NCI-H345 (cell line): ENCODE measurements around the gene CTNND2.
A peak's percentile ranks its signal among the peaks of the same experiment; 100 is the strongest.

ENCODE experiments used
- DNase-seq: peaks from one replicate; lab custom pipeline; 2025; lab: John Stamatoyannopoulos, UW

CTNND2 gene, protein sequence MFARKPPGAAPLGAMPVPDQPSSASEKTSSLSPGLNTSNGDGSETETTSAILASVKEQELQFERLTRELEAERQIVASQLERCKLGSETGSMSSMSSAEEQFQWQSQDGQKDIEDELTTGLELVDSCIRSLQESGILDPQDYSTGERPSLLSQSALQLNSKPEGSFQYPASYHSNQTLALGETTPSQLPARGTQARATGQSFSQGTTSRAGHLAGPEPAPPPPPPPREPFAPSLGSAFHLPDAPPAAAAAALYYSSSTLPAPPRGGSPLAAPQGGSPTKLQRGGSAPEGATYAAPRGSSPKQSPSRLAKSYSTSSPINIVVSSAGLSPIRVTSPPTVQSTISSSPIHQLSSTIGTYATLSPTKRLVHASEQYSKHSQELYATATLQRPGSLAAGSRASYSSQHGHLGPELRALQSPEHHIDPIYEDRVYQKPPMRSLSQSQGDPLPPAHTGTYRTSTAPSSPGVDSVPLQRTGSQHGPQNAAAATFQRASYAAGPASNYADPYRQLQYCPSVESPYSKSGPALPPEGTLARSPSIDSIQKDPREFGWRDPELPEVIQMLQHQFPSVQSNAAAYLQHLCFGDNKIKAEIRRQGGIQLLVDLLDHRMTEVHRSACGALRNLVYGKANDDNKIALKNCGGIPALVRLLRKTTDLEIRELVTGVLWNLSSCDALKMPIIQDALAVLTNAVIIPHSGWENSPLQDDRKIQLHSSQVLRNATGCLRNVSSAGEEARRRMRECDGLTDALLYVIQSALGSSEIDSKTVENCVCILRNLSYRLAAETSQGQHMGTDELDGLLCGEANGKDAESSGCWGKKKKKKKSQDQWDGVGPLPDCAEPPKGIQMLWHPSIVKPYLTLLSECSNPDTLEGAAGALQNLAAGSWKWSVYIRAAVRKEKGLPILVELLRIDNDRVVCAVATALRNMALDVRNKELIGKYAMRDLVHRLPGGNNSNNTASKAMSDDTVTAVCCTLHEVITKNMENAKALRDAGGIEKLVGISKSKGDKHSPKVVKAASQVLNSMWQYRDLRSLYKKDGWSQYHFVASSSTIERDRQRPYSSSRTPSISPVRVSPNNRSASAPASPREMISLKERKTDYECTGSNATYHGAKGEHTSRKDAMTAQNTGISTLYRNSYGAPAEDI (N-terminal part only)

DNA sequence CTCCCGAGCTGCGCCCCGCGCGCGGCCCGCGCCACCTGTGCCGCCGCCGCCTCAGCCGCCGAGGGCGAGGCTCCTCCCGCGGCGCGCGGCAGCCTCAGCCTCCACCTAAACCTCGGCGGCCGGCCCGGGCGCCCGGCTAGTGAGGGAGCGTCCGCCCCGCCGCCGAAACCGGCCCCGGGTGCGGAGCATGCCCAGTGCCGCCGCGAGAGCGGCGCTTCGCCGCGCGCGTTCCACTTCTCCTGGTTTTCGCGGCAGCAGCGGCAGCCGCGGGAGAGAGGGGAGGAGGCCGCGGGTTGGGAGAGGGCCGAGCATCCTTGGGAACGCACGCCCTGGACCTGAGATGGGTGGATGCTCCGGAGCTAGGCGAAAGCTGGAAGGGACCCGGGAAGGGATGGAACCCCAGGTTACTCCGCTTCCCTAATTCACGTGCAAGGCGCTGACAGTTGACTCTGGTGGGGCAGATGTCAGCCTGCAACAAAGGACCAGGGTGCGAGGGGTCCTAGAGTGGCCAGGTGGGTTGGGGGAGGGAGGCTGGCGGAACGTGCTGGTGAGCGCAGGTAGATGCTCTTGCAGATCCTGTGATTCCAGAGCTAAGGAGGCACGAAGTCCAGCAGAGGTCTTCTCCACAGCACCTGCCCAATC is at the start of gene CTNND2:
TSS of gene CTNND2 (minus strand) at position 182 of the 642 bp plus-strand sequence. CDS start 593 bp downstream, outside the sequence.
- DNase-seq = peak; percentile 20

DNA sequence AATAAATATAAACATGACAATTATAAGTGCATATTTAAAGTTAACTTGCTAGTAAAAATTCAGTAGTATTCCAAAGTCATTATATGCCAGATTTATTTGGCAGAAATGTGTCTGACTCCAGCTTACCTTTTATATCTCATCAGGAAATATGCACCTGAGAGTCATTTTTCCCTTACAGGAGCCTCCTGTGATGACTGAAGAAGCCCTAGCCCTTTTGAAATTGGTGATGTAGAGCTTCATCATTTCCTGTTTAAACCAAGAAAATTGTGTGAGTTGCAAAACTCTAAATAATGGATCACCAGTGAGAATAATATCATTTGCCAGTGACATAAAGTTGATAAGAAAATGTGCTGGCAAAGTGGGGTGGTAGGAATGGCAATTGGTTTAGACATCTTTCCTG is 42.1 kb upstream of the CTNND2 start:
- no peak for DNase-seq

DNA sequence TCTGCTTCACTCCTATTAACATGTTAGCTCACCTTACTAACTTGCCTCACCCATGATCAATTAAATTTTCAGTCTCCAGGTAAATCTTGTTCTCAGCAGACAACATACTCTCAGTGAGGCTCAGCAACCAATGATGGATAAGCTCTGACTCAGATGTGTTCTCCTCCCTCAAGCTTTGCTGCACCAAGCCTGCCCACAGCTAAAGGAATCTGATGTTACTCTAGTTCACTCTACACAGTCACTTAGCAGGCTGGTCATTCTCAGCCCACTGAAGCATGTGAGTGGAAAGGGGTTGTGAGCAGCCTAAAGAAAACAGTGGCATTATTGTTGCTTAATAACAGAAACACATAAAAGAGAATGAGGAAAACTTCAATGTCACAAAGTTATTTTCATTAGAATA is 37.3 kb upstream of the CTNND2 start:
- DNase-seq = no peak

DNA sequence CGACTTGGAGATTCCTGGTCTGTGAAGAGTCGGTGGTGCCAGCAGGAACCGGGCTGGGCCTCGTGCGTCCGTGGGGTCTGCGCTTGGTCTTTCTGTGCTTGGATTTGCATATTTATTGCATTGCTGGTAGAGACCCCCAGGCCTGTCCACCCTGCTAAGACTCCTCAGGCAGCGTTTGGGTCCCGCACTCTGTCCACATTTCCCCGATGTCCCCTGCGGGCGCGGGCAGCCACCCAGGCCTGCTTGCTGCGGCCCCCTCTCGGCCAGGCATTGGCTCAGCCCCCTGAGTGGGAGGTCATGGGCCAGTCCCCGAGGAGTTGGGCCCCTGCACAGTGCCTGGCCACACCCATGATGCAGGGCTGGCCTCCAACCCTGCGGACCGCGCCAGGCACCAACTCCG is 27.4 kb upstream of the CTNND2 start:
- DNase-seq = no peak

DNA sequence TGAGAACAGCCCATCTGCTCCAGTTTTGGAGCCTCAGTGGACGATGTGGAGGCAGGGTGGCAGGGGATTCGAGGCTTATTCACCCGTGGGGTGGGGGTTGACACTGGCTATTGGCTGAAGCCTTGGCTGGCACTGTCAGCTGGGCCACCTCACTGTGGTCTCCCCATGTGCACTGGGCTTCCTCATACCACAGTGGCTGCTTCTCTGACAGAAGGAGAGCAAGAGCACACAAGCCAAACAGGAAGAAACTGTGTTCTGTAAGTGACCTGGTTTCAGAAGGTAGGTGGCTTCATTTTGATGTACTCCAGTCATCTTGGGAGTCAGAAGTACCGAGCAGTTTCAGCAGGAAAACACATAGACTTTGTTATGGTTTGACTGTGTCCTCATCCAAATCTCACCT is 24.7 kb upstream of the CTNND2 start:
- no peak for DNase-seq

DNA sequence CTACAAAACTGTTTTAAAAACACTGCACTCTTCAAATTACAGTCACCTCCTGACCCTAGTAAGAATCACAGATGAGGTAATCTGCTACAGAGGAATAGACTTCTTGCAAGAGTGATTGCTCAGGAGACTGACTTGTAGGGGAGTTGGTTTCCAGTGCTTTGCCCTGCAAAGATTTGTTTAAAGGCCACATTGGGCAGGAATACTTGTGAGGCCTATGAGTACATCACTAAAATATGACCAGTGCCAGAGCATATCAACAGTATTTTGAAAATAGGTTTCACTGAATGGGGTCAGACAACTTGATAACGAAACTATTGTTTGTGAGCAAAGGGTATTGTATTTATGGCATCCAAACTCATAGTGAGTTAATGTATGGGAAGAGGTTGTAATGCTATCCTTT is 21.5 kb upstream of the CTNND2 start:
- no peak for DNase-seq

DNA sequence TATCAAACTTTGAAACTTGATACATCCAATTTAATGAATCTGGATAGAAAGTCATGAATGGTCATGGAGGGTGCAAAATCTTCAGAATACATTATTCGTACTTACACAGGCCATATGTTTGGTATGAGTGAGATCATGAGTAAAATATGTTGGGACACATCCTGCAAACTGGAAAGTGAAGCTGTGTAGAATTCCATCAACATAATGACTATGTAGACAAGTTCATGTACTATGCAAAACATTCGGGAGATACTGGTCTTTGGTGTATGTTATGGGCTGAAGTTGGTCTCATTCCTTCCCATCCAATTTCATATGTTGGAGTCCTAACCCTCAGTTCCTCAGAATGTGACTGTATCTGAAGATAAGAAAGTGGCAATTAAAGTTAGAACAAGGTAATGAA is 18.1 kb upstream of the CTNND2 start:
- no peak for DNase-seq

DNA sequence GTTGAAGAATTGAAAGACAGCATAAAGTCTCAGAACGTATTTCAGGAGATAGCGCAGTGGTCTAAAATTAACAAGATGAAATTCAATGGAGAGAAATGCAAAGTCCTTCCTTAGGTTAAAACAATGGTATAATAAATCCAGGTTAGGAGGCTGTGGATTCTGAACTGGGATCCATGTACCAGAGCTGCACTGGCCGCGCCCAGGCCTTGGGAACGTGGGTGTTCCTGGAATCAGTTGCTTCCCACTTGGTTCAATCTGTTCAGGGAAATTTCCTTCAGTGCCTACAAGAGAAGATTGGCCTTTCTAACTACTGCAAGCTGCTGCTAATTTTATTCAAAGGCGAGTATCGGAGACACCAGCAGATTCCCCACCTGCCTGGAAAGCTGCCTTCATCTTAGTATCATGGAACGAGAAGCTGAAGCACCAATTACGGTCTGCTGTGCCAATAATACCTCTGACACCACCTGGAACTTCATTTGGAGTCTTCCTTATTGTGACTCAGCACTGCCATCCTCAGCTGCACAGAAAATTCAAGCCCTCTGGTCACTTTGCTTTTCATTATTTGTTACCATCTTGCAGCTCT is 14.3 kb upstream of the CTNND2 start:
- DNase-seq = no peak

DNA sequence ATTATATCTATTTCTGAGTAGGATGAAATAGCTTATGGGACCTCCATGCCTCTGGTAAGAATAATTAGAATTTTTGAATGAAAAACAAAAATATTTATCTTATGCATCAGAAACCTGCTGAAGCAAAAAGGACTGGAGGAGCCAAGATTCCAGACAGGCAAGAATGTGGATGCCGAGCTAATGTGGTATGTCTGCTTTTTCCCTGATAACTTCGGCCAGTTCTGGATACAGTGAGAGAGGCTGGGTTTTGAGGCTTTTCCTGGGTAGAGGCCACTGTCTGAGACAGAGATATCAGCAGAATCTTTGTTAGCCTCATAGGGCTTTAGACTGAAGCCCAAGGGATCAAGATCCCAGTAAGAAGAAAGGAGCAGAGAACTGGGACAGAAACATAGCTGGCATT is 5.2 kb upstream of the CTNND2 start:
- no peak for DNase-seq

DNA sequence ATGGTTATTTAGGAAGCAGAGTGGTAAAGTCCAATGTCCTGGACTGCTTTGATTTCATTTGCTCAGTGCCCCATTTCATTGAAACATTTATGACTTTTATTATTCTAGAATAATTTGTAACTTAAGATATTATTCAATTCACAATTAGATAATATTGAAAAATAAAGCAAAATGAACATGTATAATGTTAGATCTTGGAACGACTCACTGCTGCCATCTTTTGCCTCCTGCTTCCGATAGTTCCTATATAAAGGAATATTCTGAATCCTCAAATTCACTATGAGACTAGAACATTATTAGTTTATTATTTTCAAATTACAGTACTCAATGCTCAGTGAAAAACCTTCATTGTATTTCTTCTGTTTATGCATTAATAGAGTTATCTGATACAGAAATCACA is 2.3 kb upstream of the CTNND2 start:
- DNase-seq = no peak

DNA sequence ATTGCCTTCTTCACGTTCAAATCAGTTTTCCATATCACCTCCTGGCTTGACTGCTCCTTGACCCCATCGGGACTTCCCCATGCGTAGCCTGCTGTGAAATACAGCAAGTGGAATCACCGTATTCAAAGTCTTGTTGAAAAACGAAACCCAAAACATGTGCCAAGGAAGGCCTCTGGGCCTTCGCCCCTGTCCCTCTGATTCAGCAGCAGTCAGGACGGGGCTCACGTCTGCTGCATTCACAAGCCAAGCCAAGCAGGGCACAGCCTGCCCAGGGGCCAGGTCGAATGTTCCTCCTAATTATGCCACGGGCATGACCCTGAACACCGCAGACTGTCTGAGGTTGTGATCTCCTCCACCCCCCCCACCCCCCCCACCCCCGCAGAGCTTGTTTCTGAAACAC is 960 bp upstream of the CTNND2 start:
- DNase-seq = no peak

DNA sequence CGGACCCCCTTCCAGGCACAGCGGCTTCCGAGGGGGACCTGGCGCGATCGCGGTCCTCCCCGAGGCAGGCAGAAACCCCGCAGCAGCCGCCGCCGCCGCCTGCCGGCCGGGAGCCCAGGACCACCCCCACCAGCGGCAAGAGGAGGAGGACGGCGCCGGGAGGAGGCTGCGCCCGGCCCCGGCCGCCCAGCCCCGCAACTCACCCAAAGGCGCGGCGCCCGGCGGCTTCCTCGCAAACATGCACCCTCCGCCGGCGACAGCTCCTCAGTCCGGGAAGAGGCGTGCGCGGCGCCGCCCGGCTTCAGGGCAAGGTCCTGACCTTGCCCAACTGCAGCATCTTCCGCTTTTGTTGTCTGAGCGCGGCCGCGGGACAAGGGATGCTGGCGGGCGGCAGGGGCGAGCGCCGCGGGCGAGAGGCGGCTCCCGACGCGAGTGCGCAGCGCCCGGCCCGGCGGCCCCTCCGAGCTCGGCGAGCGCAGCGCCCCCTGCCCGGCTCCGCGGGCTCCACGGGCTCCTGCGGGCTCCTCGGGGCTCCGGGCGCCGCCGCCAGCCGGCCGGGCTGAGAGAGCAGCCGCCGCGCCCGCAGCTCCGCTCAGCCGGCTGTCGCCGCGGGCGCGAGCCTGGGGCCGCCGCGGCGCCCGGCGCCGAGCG is 507 bp downstream of the CTNND2 start:
- DNase-seq = no peak

DNA sequence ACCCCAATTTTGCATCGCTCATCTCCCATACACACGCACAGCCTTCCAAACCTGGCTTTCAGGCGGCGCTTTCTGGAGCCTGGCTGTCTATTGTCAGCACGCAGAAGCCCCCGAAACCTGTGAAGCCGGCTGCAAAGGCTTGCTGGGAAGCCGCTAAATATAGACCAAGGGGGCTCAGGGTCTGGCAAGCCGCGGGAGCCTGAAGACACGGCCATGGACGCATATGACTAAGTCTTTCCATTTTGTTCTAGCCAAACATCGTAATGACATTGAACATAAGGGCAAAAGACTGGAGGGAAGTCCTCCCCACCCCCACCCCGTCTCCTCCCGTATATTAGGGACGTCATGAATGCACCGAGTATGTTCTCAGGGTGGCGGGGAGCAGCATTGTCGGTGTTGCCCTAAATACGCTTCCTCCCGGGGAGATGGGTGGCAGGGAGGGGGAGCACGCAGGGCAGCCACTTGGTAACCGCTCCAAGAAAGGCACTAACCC is 1.1 kb downstream of the CTNND2 start:
- no peak for DNase-seq

DNA sequence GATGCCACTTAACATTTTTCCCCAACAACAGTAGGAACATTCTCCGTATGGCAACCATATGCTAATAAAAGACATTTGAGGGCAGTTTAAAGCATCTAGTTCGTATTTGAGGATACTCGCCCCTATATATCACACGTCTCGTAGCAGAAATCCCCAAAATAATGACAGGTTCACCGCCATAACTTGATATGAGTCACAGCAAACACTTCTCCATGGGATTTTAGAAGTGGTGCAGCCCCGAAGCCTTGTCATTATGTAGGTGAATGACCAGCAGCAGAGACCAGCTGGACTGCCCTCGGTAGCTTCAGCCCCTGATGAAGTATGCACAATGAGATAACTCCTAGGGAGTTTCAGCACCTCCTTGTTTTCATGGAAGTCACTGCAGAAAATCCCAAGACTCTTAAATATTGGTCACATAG is 2.0 kb downstream of the CTNND2 start:
- no peak for DNase-seq

DNA sequence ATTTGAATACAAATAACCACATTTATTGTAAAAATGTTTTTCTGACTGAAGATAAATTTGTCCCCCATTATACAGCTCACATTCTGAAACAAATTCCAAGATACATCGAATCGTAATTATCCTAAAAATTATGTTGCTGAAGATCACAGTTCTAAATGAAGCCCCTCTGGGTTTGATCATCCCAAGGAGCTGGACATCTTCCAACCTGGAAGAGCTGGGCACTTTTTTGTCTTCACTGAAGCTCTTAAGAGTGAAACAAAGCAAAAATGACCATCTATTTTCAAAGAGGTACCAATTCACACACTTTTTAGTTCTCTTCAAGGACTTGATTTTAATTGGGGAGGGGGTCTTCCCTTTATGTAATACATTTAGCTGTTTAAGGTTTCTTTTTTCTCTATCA is 5.5 kb downstream of the CTNND2 start:
- no peak for DNase-seq

DNA sequence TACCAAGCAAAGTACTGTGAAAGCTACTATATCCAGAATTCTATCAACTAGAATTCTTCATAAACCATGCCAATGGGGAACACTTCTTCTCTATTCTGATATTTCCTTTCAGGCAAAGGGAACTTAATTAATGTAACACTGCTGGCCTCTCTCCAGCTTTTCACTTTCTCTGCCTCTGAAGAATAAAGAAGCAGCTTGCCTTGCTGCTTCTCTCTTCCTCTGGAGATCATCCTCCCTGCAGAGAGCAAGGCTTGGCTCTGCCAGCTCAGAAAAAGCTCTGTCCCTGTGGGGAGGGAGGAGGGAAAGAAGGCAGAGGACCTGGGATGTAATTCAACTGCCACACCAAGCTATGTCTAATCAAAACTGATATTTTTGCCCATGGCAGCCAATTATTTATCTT is 6.5 kb downstream of the CTNND2 start:
- no peak for DNase-seq

DNA sequence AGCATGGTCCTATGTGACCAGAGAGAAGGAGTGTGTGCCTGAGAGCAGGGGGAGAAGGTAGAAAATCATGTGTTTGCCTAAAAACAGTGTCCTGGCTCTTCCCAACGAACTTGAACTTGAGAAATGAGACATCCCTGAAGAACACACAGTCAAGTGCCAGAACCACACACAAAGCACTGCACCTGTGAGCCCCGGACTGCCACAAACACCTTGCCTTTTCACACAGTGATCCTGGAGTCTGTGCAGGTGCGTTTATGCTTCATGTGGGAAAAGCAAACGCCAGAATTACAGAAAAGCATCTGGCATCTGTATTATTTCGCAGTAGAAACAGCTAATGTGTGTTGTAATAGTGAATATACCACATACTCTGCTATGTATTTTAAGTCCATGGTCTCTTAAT is 9.3 kb downstream of the CTNND2 start:
- DNase-seq = no peak

DNA sequence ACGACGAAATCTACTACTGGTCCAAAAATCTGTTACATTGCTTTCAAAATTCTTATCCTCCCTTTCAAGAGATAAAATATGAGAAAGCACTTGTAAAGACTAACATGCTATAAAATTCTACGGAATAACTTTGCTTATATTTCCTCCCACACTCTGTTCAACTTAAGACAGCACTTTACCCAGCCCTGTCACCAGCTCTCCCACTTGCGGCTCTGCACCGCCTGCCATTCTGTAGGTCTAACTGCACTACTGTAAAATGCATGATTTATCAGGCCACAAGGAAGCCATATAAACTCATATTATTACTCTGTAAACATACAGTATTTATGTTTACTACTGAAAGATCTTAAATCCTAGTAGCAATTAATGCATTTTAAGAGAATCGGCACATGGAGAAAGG is 11.4 kb downstream of the CTNND2 start:
- no peak for DNase-seq

DNA sequence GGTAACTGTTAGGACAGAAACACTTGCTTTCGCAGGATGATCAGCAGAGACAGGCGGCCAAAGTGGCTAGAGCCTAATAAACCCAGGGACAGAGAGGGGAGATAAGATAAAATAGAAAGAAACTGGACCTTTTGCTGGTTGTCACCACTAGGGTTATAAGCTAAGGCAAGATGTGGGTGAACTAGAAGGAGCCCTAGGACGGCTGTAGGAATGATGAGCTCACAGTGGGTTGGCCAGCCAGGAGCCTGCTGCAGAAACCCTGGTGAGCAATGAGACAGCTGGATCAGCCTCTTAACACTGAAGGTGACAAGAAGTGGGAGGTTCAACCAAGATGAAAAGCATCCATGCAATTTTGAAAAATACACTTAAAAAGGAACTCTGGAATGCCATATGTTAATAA is 13.5 kb downstream of the CTNND2 start:
- DNase-seq = no peak

DNA sequence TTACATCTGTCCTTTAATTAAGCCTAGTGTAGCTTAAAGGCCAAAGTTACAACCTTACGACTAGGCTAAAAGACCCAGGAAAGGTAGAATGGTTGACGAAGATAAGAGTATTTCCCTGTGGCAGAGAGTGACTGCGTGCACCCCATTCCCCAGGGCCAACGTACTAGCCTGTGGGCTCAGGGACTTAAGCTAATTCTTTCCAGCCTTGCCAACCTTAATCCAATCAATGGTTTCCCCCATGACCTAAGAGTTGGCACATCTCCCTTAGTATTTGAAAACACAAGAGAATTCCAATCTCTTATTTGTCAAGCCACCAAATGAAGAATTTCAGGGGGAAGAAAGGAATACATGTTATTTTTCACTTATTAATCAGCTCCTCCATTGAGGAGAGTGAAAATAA is 16.0 kb downstream of the CTNND2 start:
- DNase-seq = no peak

DNA sequence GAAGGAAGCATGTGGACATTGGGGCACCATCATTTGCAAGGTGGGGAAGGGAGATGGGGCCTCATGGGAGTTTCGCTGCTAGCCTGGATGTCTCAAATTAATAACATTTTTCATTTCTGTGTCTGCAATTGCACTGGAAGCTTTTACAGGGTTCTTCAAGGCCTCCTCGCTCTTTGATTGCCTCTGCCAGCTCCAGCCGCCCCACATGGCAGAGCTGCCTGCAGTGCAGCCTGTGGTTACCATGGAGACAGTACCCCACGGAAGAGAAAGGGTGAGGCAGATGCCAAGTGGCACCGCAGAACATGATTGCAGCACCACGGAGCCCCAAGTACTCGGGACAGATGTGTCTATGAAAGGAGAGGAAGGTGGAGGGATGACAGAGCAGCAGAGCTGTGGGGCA is 25.4 kb downstream of the CTNND2 start:
- DNase-seq = no peak
